Fibroblast of skin of abdomen (primary cell): ENCODE measurements around the gene ST7.

ENCODE experiments used
- DNase-seq: peaks from one replicate; pipeline ENCODE4 v3.0.0-alpha.2; 2013

The ST7 gene

GRCh38 chr7:117067340-117067739 lies 114.0 kb downstream of the ST7 start:
- DNase-seq = no peak

GRCh38 chr7:117068511-117069145 lies 115.3 kb downstream of the ST7 start:
- DNase-seq = no peak

GRCh38 chr7:117069379-117069778 lies 116.1 kb downstream of the ST7 start:
- no peak for DNase-seq

- DNase-seq = no peak
Measured at GRCh38 chr7:117071551-117071950, 118.2 kb downstream of the ST7 start.

- peak; percentile 47 for DNase-seq
Measured at GRCh38 chr7:117072620-117073118, 119.4 kb downstream of the ST7 start.

GRCh38 chr7:117074378-117074777 lies 121.1 kb downstream of the ST7 start:
- DNase-seq = no peak

- DNase-seq = no peak
Measured at GRCh38 chr7:117075934-117076333, 122.6 kb downstream of the ST7 start.

GRCh38 chr7:117076426-117076943 lies 123.2 kb downstream of the ST7 start:
- DNase-seq = no peak

GRCh38 chr7:117077658-117078057 lies 124.4 kb downstream of the ST7 start:
- no peak for DNase-seq

GRCh38 chr7:117082647-117083046 lies 129.3 kb downstream of the ST7 start:
- no peak for DNase-seq

- DNase-seq = no peak
Measured at GRCh38 chr7:117083648-117084047, 130.3 kb downstream of the ST7 start.

GRCh38 chr7:117084286-117084685 lies 131.0 kb downstream of the ST7 start:
- DNase-seq = no peak

GRCh38 chr7:117085275-117085674 lies 132.0 kb downstream of the ST7 start:
- peak; percentile 47 for DNase-seq

GRCh38 chr7:117085769-117086463 lies 132.6 kb downstream of the ST7 start:
- no peak for DNase-seq

- DNase-seq = no peak
Measured at GRCh38 chr7:117086788-117087187, 133.5 kb downstream of the ST7 start.

- no peak for DNase-seq
Measured at GRCh38 chr7:117087639-117088396, 134.5 kb downstream of the ST7 start.

- no peak for DNase-seq
Measured at GRCh38 chr7:117088623-117089194, 135.4 kb downstream of the ST7 start.

- no peak for DNase-seq
Measured at GRCh38 chr7:117090791-117091190, 137.5 kb downstream of the ST7 start.

GRCh38 chr7:117091721-117092120 lies 138.4 kb downstream of the ST7 start:
- no peak for DNase-seq

GRCh38 chr7:117092785-117093184 lies 139.5 kb downstream of the ST7 start:
- peak; percentile 56 for DNase-seq

- DNase-seq = no peak
Measured at GRCh38 chr7:117094457-117094856, 141.2 kb downstream of the ST7 start.

- DNase-seq = no peak
Measured at GRCh38 chr7:117095055-117095454, 141.8 kb downstream of the ST7 start.

- no peak for DNase-seq
Measured at GRCh38 chr7:117096330-117096729, 143.0 kb downstream of the ST7 start.
